ENCODE data around the gene DLGAP1.
A peak's percentile ranks its signal among the peaks of the same experiment; 100 is the strongest.

DLGAP1 gene

GRCh38 chr18:3799515-3799914 is 655.6 kb downstream of the DLGAP1 start:
- DNase-seq: peak; percentile 65

- DNase-seq: no peak
Observed at GRCh38 chr18:3798032-3798431, 657.1 kb downstream of the DLGAP1 start.

GRCh38 chr18:3796434-3796833 is 658.7 kb downstream of the DLGAP1 start:
- DNase-seq: no peak

- no peak for DNase-seq
Observed at GRCh38 chr18:3794537-3795348, 660.4 kb downstream of the DLGAP1 start.

GRCh38 chr18:3793545-3793944 is 661.6 kb downstream of the DLGAP1 start:
- DNase-seq: no peak

GRCh38 chr18:3793111-3793510 is 662.0 kb downstream of the DLGAP1 start:
- no peak for DNase-seq

GRCh38 chr18:3792711-3793110 is 662.4 kb downstream of the DLGAP1 start:
- DNase-seq: no peak

- DNase-seq: peak; percentile 44
Observed at GRCh38 chr18:3791238-3791637, 663.9 kb downstream of the DLGAP1 start.

- DNase-seq: no peak
Observed at GRCh38 chr18:3790703-3791102, 664.4 kb downstream of the DLGAP1 start.

GRCh38 chr18:3789525-3789924 is 665.6 kb downstream of the DLGAP1 start:
- no peak for DNase-seq

- no peak for DNase-seq
Observed at GRCh38 chr18:3784949-3785348, 670.2 kb downstream of the DLGAP1 start.

- no peak for DNase-seq
Observed at GRCh38 chr18:3782901-3783300, 672.2 kb downstream of the DLGAP1 start.

GRCh38 chr18:3777719-3778118 is 677.4 kb downstream of the DLGAP1 start:
- no peak for DNase-seq

- DNase-seq: no peak
Observed at GRCh38 chr18:3777122-3777521, 678.0 kb downstream of the DLGAP1 start.

GRCh38 chr18:3775996-3776395 is 679.1 kb downstream of the DLGAP1 start:
- no peak for DNase-seq

- peak; percentile 58 for DNase-seq
Observed at GRCh38 chr18:3773303-3773702, 681.8 kb downstream of the DLGAP1 start.

GRCh38 chr18:3771121-3771971 is 683.8 kb downstream of the DLGAP1 start:
- DNase-seq: peak; percentile 82

GRCh38 chr18:3761266-3761665 is 693.8 kb downstream of the DLGAP1 start:
- DNase-seq: no peak

- no peak for DNase-seq
Observed at GRCh38 chr18:3760741-3761140, 694.4 kb downstream of the DLGAP1 start.

GRCh38 chr18:3759099-3759498 is 696.0 kb downstream of the DLGAP1 start:
- no peak for DNase-seq

- DNase-seq: no peak
Observed at GRCh38 chr18:3758531-3758930, 696.6 kb downstream of the DLGAP1 start.

GRCh38 chr18:3757361-3757760 is 697.7 kb downstream of the DLGAP1 start:
- no peak for DNase-seq

- DNase-seq: no peak
Observed at GRCh38 chr18:3753106-3753505, 702.0 kb downstream of the DLGAP1 start.

GRCh38 chr18:3748086-3748485 is 707.0 kb downstream of the DLGAP1 start:
- DNase-seq: no peak

Measured in NCI-H510A treated with DMSO at 0.1 percent for 48 hours (cell line).